Neuronal stem cell (in vitro differentiated cells): Measurements from ENCODE around the gene PARM1.

ENCODE experiments used
- DNase-seq: peaks from one replicate; pipeline ENCODE4 v3.0.0-alpha.2; 2013; ENCODE audit warnings: low spot score
- H2AFZ ChIP-seq: one replicate; pipeline ENCODE4 v1.6.1; 2013; ENCODE audit warnings: mild to moderate bottlenecking, low read length, inconsistent platforms
- H2AK5ac ChIP-seq: 2 replicates; pipeline ENCODE4 v1.6.1; 2013; ENCODE audit warnings: low read depth, mild to moderate bottlenecking, inconsistent platforms, low read length, moderate library complexity, mixed read lengths
- H2BK120ac ChIP-seq: 2 replicates; pipeline ENCODE4 v1.6.1; 2013; ENCODE audit warnings: low read depth, mild to moderate bottlenecking, inconsistent platforms, low read length, moderate library complexity, mixed read lengths
- H2BK12ac ChIP-seq: one replicate; pipeline ENCODE4 v1.6.1; 2013; ENCODE audit warnings: low read length, inconsistent platforms
- H2BK15ac ChIP-seq: 2 replicates; pipeline ENCODE4 v1.6.1; 2013; ENCODE audit warnings: mild to moderate bottlenecking, low read length, inconsistent platforms, mixed read lengths
- H2BK5ac ChIP-seq: one replicate; pipeline ENCODE4 v1.6.1; 2013; ENCODE audit warnings: inconsistent platforms, mild to moderate bottlenecking, low read length, moderate library complexity
- H3K14ac ChIP-seq: one replicate; pipeline ENCODE4 v1.6.1; 2013; ENCODE audit warnings: low read length, inconsistent platforms
- H3K18ac ChIP-seq: 2 replicates; pipeline ENCODE4 v1.6.1; 2013; ENCODE audit warnings: low read length, inconsistent platforms
- H3K23ac ChIP-seq: 2 replicates; pipeline ENCODE4 v1.6.1; 2013; ENCODE audit warnings: low read depth, mild to moderate bottlenecking, mixed read lengths, low read length, inconsistent platforms; ENCODE audit not compliant: poor library complexity
- H3K27ac ChIP-seq: replicated peaks from 3 replicates; pipeline ENCODE4 v1.5.1; 2013; ENCODE audit warnings: low read length, inconsistent platforms
- H3K27me3 ChIP-seq, 3 experiments: 2 replicates each; pipeline ENCODE4 v1.6.1; 2013; ENCODE audit warnings: low read length in 3 of 3, mild to moderate bottlenecking in 2 of 3, inconsistent platforms in 1 of 3, low read depth in 1 of 3, mixed read lengths in 1 of 3, moderate library complexity in 1 of 3; ENCODE audit not compliant: control insufficient read depth in 3 of 3, insufficient read depth in 3 of 3
- H3K36me3 ChIP-seq, 2 donors: replicated peaks in 1 of 2; 2 replicates each; pipeline ENCODE4 v1.6.1; 2013; ENCODE audit warnings: low read length in 2 of 2; ENCODE audit not compliant: control insufficient read depth in 2 of 2, insufficient read depth in 2 of 2
- H3K4ac ChIP-seq: 2 replicates; pipeline ENCODE4 v1.6.1; 2013; ENCODE audit warnings: inconsistent platforms, mild to moderate bottlenecking, low read length, moderate library complexity
- H3K4me1 ChIP-seq, 2 donors: 1 replicate in 1 of 2; 2 replicates in 1 of 2; pipeline ENCODE4 v1.6.1; 2013; ENCODE audit warnings: low read length in 2 of 2, low read depth in 1 of 2; ENCODE audit not compliant: control insufficient read depth in 2 of 2, insufficient read depth in 1 of 2
- H3K4me2 ChIP-seq: one replicate; pipeline ENCODE4 v1.6.1; 2013; ENCODE audit warnings: mild to moderate bottlenecking, low read length, inconsistent platforms; ENCODE audit not compliant: insufficient read depth, poor library complexity, severe bottlenecking
- H3K4me3 ChIP-seq, 2 donors: 2 replicates each; pipeline ENCODE4 v1.5.1; 2013; ENCODE audit warnings: low read length in 2 of 2, mild to moderate bottlenecking in 2 of 2, inconsistent platforms in 1 of 2, moderate library complexity in 1 of 2
- H3K79me1 ChIP-seq: one replicate; pipeline ENCODE4 v1.6.1; 2013; ENCODE audit warnings: low read depth, mild to moderate bottlenecking, inconsistent platforms, low read length, moderate library complexity
- H3K9ac ChIP-seq: one replicate; pipeline ENCODE4 v1.6.1; 2013; ENCODE audit warnings: mild to moderate bottlenecking, low read depth, low read length, inconsistent platforms; ENCODE audit not compliant: poor library complexity
- H3K9me3 ChIP-seq, 2 donors: replicated peaks in 1 of 2; 2 replicates each; pipeline versions ENCODE3 to v1.6.1; 2013; ENCODE audit warnings: low read length in 2 of 2, mild to moderate bottlenecking in 2 of 2, inconsistent platforms in 1 of 2, low read depth in 1 of 2, mixed read lengths in 1 of 2, moderate library complexity in 1 of 2; ENCODE audit not compliant: control insufficient read depth in 2 of 2, insufficient read depth in 1 of 2
- H4K8ac ChIP-seq: one replicate; pipeline ENCODE4 v1.6.1; 2013; ENCODE audit warnings: low read depth, mild to moderate bottlenecking, inconsistent platforms, low read length, moderate library complexity
- H4K91ac ChIP-seq: one replicate; pipeline ENCODE4 v1.6.1; 2013; ENCODE audit warnings: low read length, low read depth, mild to moderate bottlenecking, inconsistent platforms; ENCODE audit not compliant: poor library complexity
- WGBS, 2 donors: extraction: QIAGEN DNeasy Blood & Tissue Kit; methylation state at CpG; one replicate each; pipeline ENCODE4 v1.1.7; 2013; ENCODE audit warnings: missing lambda C conversion rate in 2 of 2, mixed read lengths in 1 of 2; ENCODE audit not compliant: insufficient read length in 2 of 2, insufficient replicate concordance in 1 of 2; ENCODE audit errors: extremely low coverage in 2 of 2; 5-methylcytosine and 5-hydroxymethylcytosine counted together

Gene PARM1

DNA sequence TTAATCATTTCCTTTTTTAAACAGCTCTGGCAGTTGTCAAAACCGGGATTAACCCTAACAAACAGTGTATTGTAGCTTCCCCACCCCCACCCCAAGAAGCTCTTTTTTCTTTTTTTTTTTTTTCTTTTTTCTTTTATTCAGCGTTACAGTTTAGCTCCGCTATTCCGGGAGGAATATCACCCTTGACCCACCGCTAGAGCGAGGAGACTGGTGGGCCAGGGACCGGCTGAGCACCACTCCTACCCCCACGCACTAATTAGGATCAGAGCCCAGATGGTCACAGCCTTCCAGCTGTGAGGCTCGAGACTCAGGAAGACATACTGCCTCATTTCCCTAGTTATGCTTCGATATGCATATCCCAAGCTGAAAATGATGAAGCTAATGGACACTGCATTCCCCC lies 2.0 kb downstream of the PARM1 start:
- H3K4me3 ChIP-seq = peak overlapping the region in 1 of 2 donors; percentile 54
- no peak overlapping the region for H4K91ac ChIP-seq
- DNase-seq = no peak
- H2BK120ac ChIP-seq = no peak overlapping the region
- no peak overlapping the region for H2AK5ac ChIP-seq
- H3K79me1 ChIP-seq = no peaks in the 10 kb centered on the region
- no peak overlapping the region for H2BK5ac ChIP-seq
- H2BK12ac ChIP-seq = no peak overlapping the region
- H2BK15ac ChIP-seq = no peak overlapping the region
- H3K4me2 ChIP-seq = no peak overlapping the region
- peaks cover 4 to 27% (median 15%) of the 10 kb centered on the region in 3 experiments for H3K27me3 ChIP-seq
- H3K14ac ChIP-seq = no peak overlapping the region
- H4K8ac ChIP-seq = no peak overlapping the region
- H3K4me1 ChIP-seq = peaks cover 4 to 17% of the 10 kb centered on the region in 2 donors
- no peak overlapping the region for H3K4ac ChIP-seq
- H3K9me3 ChIP-seq = no peaks in the 10 kb centered on the region
- no peaks in the 10 kb centered on the region for H3K36me3 ChIP-seq
- WGBS, 2 donors = no CpG with 5 or more reads among the region's 10 CpGs
- H3K18ac ChIP-seq = no peak overlapping the region
- H2AFZ ChIP-seq = no peak overlapping the region
- H3K27ac ChIP-seq = no peak overlapping the region
- H3K9ac ChIP-seq = no peak overlapping the region
- H3K23ac ChIP-seq = no peak overlapping the region

DNA sequence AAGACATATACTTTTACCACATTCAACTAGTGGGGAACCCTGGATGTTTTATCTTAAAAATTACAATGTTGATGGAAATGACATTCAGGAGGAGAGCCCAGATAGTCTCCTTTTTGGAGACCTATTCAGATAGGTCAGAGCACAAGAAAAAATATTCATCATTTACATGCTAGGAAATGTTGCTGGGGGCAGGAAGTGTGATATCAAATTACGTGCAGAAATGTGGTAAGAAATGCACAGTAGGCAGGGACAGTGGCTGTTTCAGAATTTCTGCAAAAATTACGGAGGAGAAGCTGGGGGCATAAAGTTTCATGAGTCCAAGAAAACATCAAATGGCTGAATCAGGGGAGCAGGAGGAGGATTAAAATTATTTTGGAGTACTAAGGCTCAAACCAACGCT lies 8.2 kb downstream of the PARM1 start:
- Histone ChIP-seq H2BK5ac (no peak overlapping the region), H3K23ac (no peak overlapping the region), H3K14ac (no peak overlapping the region), H3K9me3 (no peaks in the 10 kb centered on the region), H2BK120ac (no peak overlapping the region), H3K27ac (no peak overlapping the region), H2BK15ac (no peak overlapping the region), H3K4me1 (no peaks in the 10 kb centered on the region), H3K27me3 (no peaks in the 10 kb centered on the region), H2BK12ac (no peak overlapping the region), H2AK5ac (no peak overlapping the region), H3K18ac (no peak overlapping the region), H3K9ac (no peak overlapping the region), H3K79me1 (no peaks in the 10 kb centered on the region), H3K4me2 (no peak overlapping the region), H4K8ac (no peak overlapping the region), H4K91ac (no peak overlapping the region), H3K4me3 (no peak overlapping the region), H3K36me3 (no peaks in the 10 kb centered on the region), H2AFZ (no peak overlapping the region), H3K4ac (no peak overlapping the region)
- DNase-seq = no peak
- WGBS, 2 donors = no CpG with 5 or more reads among the region's 3 CpGs

DNA sequence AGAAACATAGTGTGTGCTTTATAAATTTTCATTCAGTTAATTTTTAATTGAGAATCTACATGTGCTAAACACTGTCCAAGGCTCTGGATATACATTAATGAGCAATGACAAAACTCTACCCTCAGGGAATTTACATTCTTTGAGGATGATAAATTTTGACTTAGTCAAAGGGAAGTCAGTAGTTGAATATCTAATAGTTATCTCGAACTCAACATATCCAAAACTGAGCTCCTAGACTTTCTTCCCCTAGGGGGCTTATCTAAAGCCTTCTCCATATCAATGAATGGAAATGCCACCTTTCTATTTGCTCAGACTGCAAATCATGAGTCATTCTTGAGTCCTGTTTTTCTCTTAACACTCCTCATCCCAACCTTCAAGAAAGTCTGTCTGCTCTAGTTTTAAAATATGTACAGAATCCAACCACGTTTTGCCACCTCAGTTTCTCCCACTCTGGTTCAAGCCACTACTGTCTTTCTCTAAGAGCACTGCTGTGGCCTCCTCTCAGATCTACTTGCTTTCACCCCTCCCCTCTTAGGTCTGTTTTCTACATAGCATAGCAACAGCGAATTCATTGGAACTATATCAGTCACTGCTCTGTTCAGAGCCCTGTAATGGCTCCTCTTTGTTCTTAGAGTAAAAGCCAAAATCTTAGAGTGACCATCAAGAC lies 9.5 kb downstream of the PARM1 start:
- no peak overlapping the region for H2BK15ac ChIP-seq
- no peaks in the 10 kb centered on the region for H3K79me1 ChIP-seq
- no CpG with 5 or more reads among the region's 3 CpGs for WGBS, 2 donors
- H3K9ac ChIP-seq = no peak overlapping the region
- H3K4me3 ChIP-seq = no peak overlapping the region
- H3K4me2 ChIP-seq = no peak overlapping the region
- no peak overlapping the region for H2AK5ac ChIP-seq
- no peak overlapping the region for H3K4ac ChIP-seq
- no peaks in the 10 kb centered on the region for H3K36me3 ChIP-seq
- H2BK120ac ChIP-seq = no peak overlapping the region
- no peak overlapping the region for H2BK12ac ChIP-seq
- no peaks in the 10 kb centered on the region for H3K9me3 ChIP-seq
- H3K4me1 ChIP-seq = no peaks in the 10 kb centered on the region
- H2AFZ ChIP-seq = no peak overlapping the region
- H3K27ac ChIP-seq = no peak overlapping the region
- H3K14ac ChIP-seq = no peak overlapping the region
- DNase-seq = no peak
- H2BK5ac ChIP-seq = no peak overlapping the region
- no peak overlapping the region for H3K18ac ChIP-seq
- H4K91ac ChIP-seq = no peak overlapping the region
- no peak overlapping the region for H3K23ac ChIP-seq
- no peaks in the 10 kb centered on the region for H3K27me3 ChIP-seq
- no peak overlapping the region for H4K8ac ChIP-seq

DNA sequence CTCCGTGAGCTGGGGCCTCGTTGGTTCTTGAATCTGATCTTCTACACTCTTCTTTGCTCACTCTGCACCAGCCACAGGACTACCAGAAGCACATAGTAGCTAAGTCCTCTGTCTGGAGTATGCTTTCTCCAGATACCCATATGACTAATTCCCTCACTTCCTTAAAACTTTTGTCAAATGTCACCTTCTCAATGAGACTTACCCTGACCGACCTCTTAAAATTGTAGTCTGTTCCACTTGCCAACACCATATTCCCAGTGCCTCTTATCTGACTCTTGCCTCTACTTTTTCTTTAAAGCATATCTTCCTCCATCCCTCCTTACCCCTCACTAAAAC lies 10.0 kb downstream of the PARM1 start:
- Histone ChIP-seq H3K27ac (no peak overlapping the region), H3K36me3 (no peaks in the 10 kb centered on the region), H3K23ac (no peak overlapping the region), H3K4ac (no peak overlapping the region), H2BK15ac (no peak overlapping the region), H3K4me3 (no peak overlapping the region), H3K27me3 (no peaks in the 10 kb centered on the region), H4K8ac (no peak overlapping the region), H3K9me3 (no peaks in the 10 kb centered on the region), H2BK12ac (no peak overlapping the region), H2BK120ac (no peak overlapping the region), H2AFZ (no peak overlapping the region), H3K9ac (no peak overlapping the region), H4K91ac (no peak overlapping the region), H3K18ac (no peak overlapping the region), H2AK5ac (no peak overlapping the region), H3K79me1 (no peaks in the 10 kb centered on the region), H3K4me1 (no peaks in the 10 kb centered on the region), H3K14ac (no peak overlapping the region), H2BK5ac (no peak overlapping the region), H3K4me2 (no peak overlapping the region)
- WGBS, 2 donors = no CpG with 5 or more reads among the region's 3 CpGs
- no peak for DNase-seq
